Breast epithelium (tissue), 3 donors: ENCODE results near the gene SH2D2A.
"Not testable (repeated sequence)": the region's sequence is repeated elsewhere in the genome, so short reads cannot be mapped to it uniquely, and the experiment has no call there.

Experiments
- CTCF ChIP-seq, 3 donors: fragments of 450-650 bp; IDR thresholded peaks; one replicate each; pipeline ENCODE4 v1.5.1; 2016 to 2017; ENCODE audit warnings: antibody characterized with exemption in 3 of 3, mild to moderate bottlenecking in 3 of 3, moderate library complexity in 3 of 3
- POLR2A ChIP-seq: fragments of 450-650 bp; IDR thresholded peaks from one replicate; pipeline ENCODE4 v1.6.1; 2016; ENCODE audit warnings: antibody characterized with exemption, mild to moderate bottlenecking, moderate library complexity

- TF ChIP-seq CTCF (IDR thresholded peaks at IDR 0.05); POLR2A: not testable (repeated sequence)
Measured at GRCh38 chr1:156765136-156765535, 51.5 kb downstream of the SH2D2A start.
